ENCODE data around the gene IL10RA. TPM values are rescaled to one million over a fixed set of nuclear protein-coding genes. Genes with fewer than 3 reads are reported as not detected.
"Not testable (repeated sequence)": the region's sequence is repeated elsewhere in the genome, so short reads cannot be mapped to it uniquely, and the experiment has no call there.

IL10RA gene
- total RNA-seq, 1 donor from 2014 or later, result 0.46 TPM

GRCh38 chr11:118003456-118003855, 17.3 kb downstream of the IL10RA start:
- DNase-seq (ENCODE audit: low read depth), result no peak
- no peak for TF ChIP-seq CTCF (conservative IDR thresholded peaks at IDR 0.05; ENCODE audit: low read depth, low read length)
- no peak overlapping the region for H3K4me3 ChIP-seq (ENCODE audit: low read depth, low read length)

GRCh38 chr11:118004543-118005223, 18.5 kb downstream of the IL10RA start:
- no peak for TF ChIP-seq CTCF (conservative IDR thresholded peaks at IDR 0.05; ENCODE audit: low read depth, low read length)
- no peak overlapping the region for H3K4me3 ChIP-seq (ENCODE audit: low read depth, low read length)

GRCh38 chr11:118005224-118006152, 19.3 kb downstream of the IL10RA start:
- TF ChIP-seq CTCF (conservative IDR thresholded peaks at IDR 0.05; ENCODE audit: low read depth, low read length), result no peak
- no peak for DNase-seq (ENCODE audit: low read depth)

More at GRCh38 chr11:118004543-118005223, 18.5 kb downstream of the IL10RA start:
- no peak for DNase-seq (ENCODE audit: low read depth)

GRCh38 chr11:118006153-118006534, 19.9 kb downstream of the IL10RA start:
- TF ChIP-seq CTCF (conservative IDR thresholded peaks at IDR 0.05; ENCODE audit: low read depth, low read length), result no peak
- no peak for DNase-seq (ENCODE audit: low read depth)
- H3K4me3 ChIP-seq (ENCODE audit: low read depth, low read length), result no peak overlapping the region

More at GRCh38 chr11:118005224-118006152, 19.3 kb downstream of the IL10RA start:
- H3K4me3 ChIP-seq (ENCODE audit: low read depth, low read length), result no peak overlapping the region

- DNase-seq (ENCODE audit: low read depth), result no peak
- no peak overlapping the region for H3K4me3 ChIP-seq (ENCODE audit: low read depth, low read length)
- TF ChIP-seq CTCF (conservative IDR thresholded peaks at IDR 0.05; ENCODE audit: low read depth, low read length), result no peak
These were observed 20.8 kb downstream of the IL10RA start for GRCh38 chr11:118007040-118007439.

GRCh38 chr11:118007563-118008270, 21.5 kb downstream of the IL10RA start:
- DNase-seq (ENCODE audit: low read depth), result not testable (repeated sequence)

More at GRCh38 chr11:118007563-118008270, 21.5 kb downstream of the IL10RA start:
- not testable (repeated sequence) for H3K4me3 ChIP-seq (ENCODE audit: low read depth, low read length)

Measured in epithelial cell of proximal tubule (primary cell).